Endodermal cell (in vitro differentiated cells): ENCODE measurements around the gene HOXC6. TPM values are rescaled to one million over a fixed set of nuclear protein-coding genes. Genes with fewer than 3 reads are reported as not detected.

Source experiments
- DNase-seq: peaks from one replicate; pipeline ENCODE4 v3.0.0-alpha.2; 2017
- H3K27ac ChIP-seq: 2 replicates; pipeline ENCODE4 v1.5.1; 2013; ENCODE audit warnings: mild to moderate bottlenecking, low read depth, low read length, moderate library complexity
- H3K27me3 ChIP-seq: 2 replicates; pipeline ENCODE4 v1.6.1; 2013; ENCODE audit warnings: mild to moderate bottlenecking, low read length, moderate library complexity; ENCODE audit not compliant: insufficient read depth, control insufficient read depth, poor library complexity, severe bottlenecking
- H3K36me3 ChIP-seq: 2 replicates; pipeline ENCODE4 v1.7.0; 2013; ENCODE audit warnings: mild to moderate bottlenecking, low read length, moderate library complexity; ENCODE audit not compliant: control insufficient read depth, insufficient read depth
- H3K4me1 ChIP-seq: one replicate; pipeline ENCODE4 v1.7.0; 2013; ENCODE audit warnings: low read length; ENCODE audit not compliant: control insufficient read depth, insufficient read depth
- H3K4me3 ChIP-seq: 2 replicates; pipeline ENCODE4 v1.5.1; 2013; ENCODE audit warnings: mild to moderate bottlenecking, low read length, moderate library complexity
- H3K9ac ChIP-seq: 2 replicates; pipeline ENCODE4 v1.6.1; 2013; ENCODE audit warnings: mild to moderate bottlenecking, low read length, moderate library complexity; ENCODE audit not compliant: poor library complexity, severe bottlenecking; ENCODE audit errors: extremely low read depth
- H3K9me3 ChIP-seq: 2 replicates; pipeline ENCODE4 v1.6.1; 2013; ENCODE audit warnings: mild to moderate bottlenecking, low read length, moderate library complexity; ENCODE audit not compliant: control insufficient read depth
- H3K27ac Mint-ChIP-seq: 2 replicates; pipeline ENCODE4 v1.8.0; 2020; ENCODE audit warnings: mixed read lengths
- H3K27me3 Mint-ChIP-seq: 2 replicates; pipeline ENCODE4 v1.8.0; 2021; ENCODE audit warnings: mild to moderate bottlenecking, mixed read lengths; ENCODE audit not compliant: insufficient read depth
- H3K36me3 Mint-ChIP-seq: 2 replicates; pipeline ENCODE4 v1.8.0; 2020; ENCODE audit warnings: low read depth, mixed read lengths
- H3K4me1 Mint-ChIP-seq: 2 replicates; pipeline ENCODE4 v1.8.0; 2020; ENCODE audit warnings: mixed read lengths
- H3K4me3 Mint-ChIP-seq: 2 replicates; pipeline ENCODE4 v1.8.0; 2020; ENCODE audit warnings: mild to moderate bottlenecking, moderate library complexity, mixed read lengths
- H3K9me3 Mint-ChIP-seq: 2 replicates; pipeline ENCODE4 v1.8.0; 2020; ENCODE audit warnings: mild to moderate bottlenecking, mixed read lengths
- CTCF ChIP-seq: fragments of 200-600 bp; sonication (generic); conservative IDR thresholded peaks from 2 replicates; pipeline ENCODE4 v1.5.0; 2021; ENCODE audit warnings: antibody characterized with exemption, mild to moderate bottlenecking
- WGBS, 2 experiments: methylation state at CpG; one replicate each; pipeline versions ENCODE4 v1.1.5 to v1.1.7; 2013; ENCODE audit warnings: missing lambda C conversion rate in 2 of 2, mixed read lengths in 1 of 2; ENCODE audit not compliant: insufficient coverage in 1 of 2, insufficient read length in 1 of 2; 5-methylcytosine and 5-hydroxymethylcytosine counted together
- total RNA-seq, 2 donors: library from RNA; stranded (reverse); fragmentation: NEBNext Ultra II Directional in 1 of 2; extraction: Animal tissue kit (Norgen Biotek cat#: 25700) in 1 of 2; gene quantifications; 2 replicates in 1 of 2; 3 replicates in 1 of 2; pipeline ENCODE4 v1.2.1, GENCODE V29; 2021

HOXC6 gene
- total RNA-seq, 2 donors from 2014 or later, result not detected

- H3K4me1 Mint-ChIP-seq, result peaks cover 11% of the 10 kb centered on the region
- no peak for TF ChIP-seq CTCF
- Histone ChIP-seq H3K4me1 (no peaks in the 10 kb centered on the region), H3K27ac (no peak overlapping the region), H3K36me3 (no peaks in the 10 kb centered on the region), H3K4me3 (peak overlapping the region; percentile 47), H3K9ac (no peak overlapping the region), H3K27me3 (peaks cover 100% of the 10 kb centered on the region), H3K9me3 (peaks cover 5% of the 10 kb centered on the region)
- peaks cover 3% of the 10 kb centered on the region for H3K9me3 Mint-ChIP-seq
- no peak overlapping the region for H3K27ac Mint-ChIP-seq
- H3K36me3 Mint-ChIP-seq, result no peaks in the 10 kb centered on the region
- DNase-seq, result peak; percentile 78
- H3K27me3 Mint-ChIP-seq, result peaks cover 97% of the 10 kb centered on the region
- no peak overlapping the region for H3K4me3 Mint-ChIP-seq
- 7 to 8% methylated on average over 33 to 61 of the region's 61 CpGs for WGBS, 2 experiments
These were observed 5.1 kb downstream of the HOXC6 start for GRCh38 chr12:54033106-54033979.

- H3K4me1 ChIP-seq, result no peaks in the 10 kb centered on the region
- no peaks in the 10 kb centered on the region for H3K36me3 ChIP-seq
- Mint-ChIP-seq H3K4me1 (peaks cover 7% of the 10 kb centered on the region), H3K27ac (no peak overlapping the region), H3K9me3 (peaks cover 3% of the 10 kb centered on the region), H3K27me3 (peaks cover 97% of the 10 kb centered on the region), H3K4me3 (no peak overlapping the region), H3K36me3 (no peaks in the 10 kb centered on the region)
- TF ChIP-seq CTCF, result no peak
- WGBS, 2 experiments, result 4 to 5% methylated on average over 24 to 57 of the region's 57 CpGs
- H3K9me3 ChIP-seq, result peaks cover 5% of the 10 kb centered on the region
- H3K9ac ChIP-seq, result no peak overlapping the region
- peak; percentile 74 for DNase-seq
- H3K4me3 ChIP-seq, result no peak overlapping the region
- peak overlapping the region; percentile 32 for H3K27ac ChIP-seq
- H3K27me3 ChIP-seq, result peaks cover 100% of the 10 kb centered on the region
These were observed 5.9 kb downstream of the HOXC6 start for GRCh38 chr12:54033980-54034784.

- Histone ChIP-seq H3K27ac (no peak overlapping the region), H3K9ac (no peak overlapping the region), H3K36me3 (no peaks in the 10 kb centered on the region), H3K4me1 (no peaks in the 10 kb centered on the region), H3K9me3 (peaks cover 7% of the 10 kb centered on the region), H3K27me3 (peaks cover 100% of the 10 kb centered on the region), H3K4me3 (no peak overlapping the region)
- no peak overlapping the region for H3K4me3 Mint-ChIP-seq
- no peaks in the 10 kb centered on the region for H3K36me3 Mint-ChIP-seq
- peaks cover 5% of the 10 kb centered on the region for H3K9me3 Mint-ChIP-seq
- 18 to 19% methylated on average over 2 to 22 of the region's 22 CpGs for WGBS, 2 experiments
- TF ChIP-seq CTCF, result no peak
- no peak for DNase-seq
- H3K27ac Mint-ChIP-seq, result no peak overlapping the region
- H3K27me3 Mint-ChIP-seq, result peaks cover 97% of the 10 kb centered on the region
- peaks cover 2% of the 10 kb centered on the region for H3K4me1 Mint-ChIP-seq
These were observed 6.6 kb downstream of the HOXC6 start for GRCh38 chr12:54034785-54035310.
